ENCODE measurements around the gene LRP1.

LRP1 gene

GRCh38 chr12:57192920-57193319, 64.6 kb downstream of the LRP1 start:
- Histone ChIP-seq H3K4me3 (ENCODE audit: low read depth in 1 of 2, low read length in 2 of 2) (no peak overlapping the region), H3K36me3 (ENCODE audit: control insufficient read depth in 1 of 2, insufficient read depth in 2 of 2, low read length in 2 of 2) (peaks cover 73 to 96% of the 10 kb centered on the region in 2 donors), H3K27ac (ENCODE audit: low read length) (no peak overlapping the region), H3K27me3 (ENCODE audit: low read depth, low read length) (no peaks in the 10 kb centered on the region), H3K4me1 (ENCODE audit: control insufficient read depth in 1 of 2, insufficient read depth in 2 of 2, low read length in 2 of 2) (peaks cover 0 to 14% of the 10 kb centered on the region in 2 donors), H3K9me3 (ENCODE audit: control insufficient read depth in 1 of 2, low read length in 2 of 2) (no peaks in the 10 kb centered on the region)

GRCh38 chr12:57193706-57194245, 65.5 kb downstream of the LRP1 start:
- Histone ChIP-seq H3K4me3 (ENCODE audit: low read depth in 1 of 2, low read length in 2 of 2) (no peak overlapping the region), H3K4me1 (ENCODE audit: control insufficient read depth in 1 of 2, insufficient read depth in 2 of 2, low read length in 2 of 2) (peaks cover 0 to 14% of the 10 kb centered on the region in 2 donors), H3K27me3 (ENCODE audit: low read depth, low read length) (no peaks in the 10 kb centered on the region), H3K27ac (ENCODE audit: low read length) (no peak overlapping the region), H3K9me3 (ENCODE audit: control insufficient read depth in 1 of 2, low read length in 2 of 2) (no peaks in the 10 kb centered on the region), H3K36me3 (ENCODE audit: control insufficient read depth in 1 of 2, insufficient read depth in 2 of 2, low read length in 2 of 2) (peaks cover 76 to 97% of the 10 kb centered on the region in 2 donors)

- no peaks in the 10 kb centered on the region for H3K27me3 ChIP-seq (ENCODE audit: low read depth, low read length)
- H3K36me3 ChIP-seq (ENCODE audit: control insufficient read depth in 1 of 2, insufficient read depth in 2 of 2, low read length in 2 of 2): peaks cover 76 to 97% of the 10 kb centered on the region in 2 donors
- H3K27ac ChIP-seq (ENCODE audit: low read length): no peak overlapping the region
- H3K9me3 ChIP-seq (ENCODE audit: control insufficient read depth in 1 of 2, low read length in 2 of 2): no peaks in the 10 kb centered on the region
- peaks cover 0 to 14% of the 10 kb centered on the region in 2 donors for H3K4me1 ChIP-seq (ENCODE audit: control insufficient read depth in 1 of 2, insufficient read depth in 2 of 2, low read length in 2 of 2)
- no peak overlapping the region for H3K4me3 ChIP-seq (ENCODE audit: low read depth in 1 of 2, low read length in 2 of 2)
Observed at GRCh38 chr12:57194253-57194652, 66.0 kb downstream of the LRP1 start.

GRCh38 chr12:57195186-57195585, 66.9 kb downstream of the LRP1 start:
- Histone ChIP-seq H3K9me3 (ENCODE audit: control insufficient read depth in 1 of 2, low read length in 2 of 2) (no peaks in the 10 kb centered on the region), H3K4me3 (ENCODE audit: low read depth in 1 of 2, low read length in 2 of 2) (no peak overlapping the region), H3K4me1 (ENCODE audit: control insufficient read depth in 1 of 2, insufficient read depth in 2 of 2, low read length in 2 of 2) (peaks cover 0 to 9% of the 10 kb centered on the region in 2 donors), H3K27ac (ENCODE audit: low read length) (no peak overlapping the region), H3K36me3 (ENCODE audit: control insufficient read depth in 1 of 2, insufficient read depth in 2 of 2, low read length in 2 of 2) (peaks cover 75 to 100% of the 10 kb centered on the region in 2 donors), H3K27me3 (ENCODE audit: low read depth, low read length) (no peaks in the 10 kb centered on the region)

- Histone ChIP-seq H3K27me3 (ENCODE audit: low read depth, low read length) (no peaks in the 10 kb centered on the region), H3K9me3 (ENCODE audit: control insufficient read depth in 1 of 2, low read length in 2 of 2) (no peaks in the 10 kb centered on the region), H3K4me3 (ENCODE audit: low read depth in 1 of 2, low read length in 2 of 2) (no peak overlapping the region), H3K36me3 (ENCODE audit: control insufficient read depth in 1 of 2, insufficient read depth in 2 of 2, low read length in 2 of 2) (peaks cover 76 to 99% of the 10 kb centered on the region in 2 donors), H3K4me1 (ENCODE audit: control insufficient read depth in 1 of 2, insufficient read depth in 2 of 2, low read length in 2 of 2) (peaks cover 0 to 4% of the 10 kb centered on the region in 2 donors), H3K27ac (ENCODE audit: low read length) (no peak overlapping the region)
Observed at GRCh38 chr12:57195611-57196371, 67.5 kb downstream of the LRP1 start.

- Histone ChIP-seq H3K4me1 (ENCODE audit: control insufficient read depth in 1 of 2, insufficient read depth in 2 of 2, low read length in 2 of 2) (peaks cover 0 to 4% of the 10 kb centered on the region in 2 donors), H3K9me3 (ENCODE audit: control insufficient read depth in 1 of 2, low read length in 2 of 2) (no peaks in the 10 kb centered on the region), H3K27me3 (ENCODE audit: low read depth, low read length) (no peaks in the 10 kb centered on the region), H3K4me3 (ENCODE audit: low read depth in 1 of 2, low read length in 2 of 2) (no peak overlapping the region), H3K36me3 (ENCODE audit: control insufficient read depth in 1 of 2, insufficient read depth in 2 of 2, low read length in 2 of 2) (peaks cover 78 to 99% of the 10 kb centered on the region in 2 donors), H3K27ac (ENCODE audit: low read length) (no peak overlapping the region)
Observed at GRCh38 chr12:57196439-57196838, 68.2 kb downstream of the LRP1 start.

- peaks cover 0 to 4% of the 10 kb centered on the region in 2 donors for H3K4me1 ChIP-seq (ENCODE audit: control insufficient read depth in 1 of 2, insufficient read depth in 2 of 2, low read length in 2 of 2)
- H3K9me3 ChIP-seq (ENCODE audit: control insufficient read depth in 1 of 2, low read length in 2 of 2): no peaks in the 10 kb centered on the region
- H3K36me3 ChIP-seq (ENCODE audit: control insufficient read depth in 1 of 2, insufficient read depth in 2 of 2, low read length in 2 of 2): peaks cover 76 to 99% of the 10 kb centered on the region in 2 donors
Observed at GRCh38 chr12:57196956-57197355, 68.7 kb downstream of the LRP1 start.

GRCh38 chr12:57198329-57198728, 70.0 kb downstream of the LRP1 start:
- no peaks in the 10 kb centered on the region for H3K9me3 ChIP-seq (ENCODE audit: control insufficient read depth in 1 of 2, low read length in 2 of 2)
- H3K4me1 ChIP-seq (ENCODE audit: control insufficient read depth in 1 of 2, insufficient read depth in 2 of 2, low read length in 2 of 2): peaks cover 0 to 4% of the 10 kb centered on the region in 2 donors
- H3K27me3 ChIP-seq (ENCODE audit: low read depth, low read length): no peaks in the 10 kb centered on the region
- no peak overlapping the region for H3K4me3 ChIP-seq (ENCODE audit: low read depth in 1 of 2, low read length in 2 of 2)
- peaks cover 72 to 98% of the 10 kb centered on the region in 2 donors for H3K36me3 ChIP-seq (ENCODE audit: control insufficient read depth in 1 of 2, insufficient read depth in 2 of 2, low read length in 2 of 2)
- H3K27ac ChIP-seq (ENCODE audit: low read length): no peak overlapping the region

More at GRCh38 chr12:57196956-57197355, 68.7 kb downstream of the LRP1 start:
- Histone ChIP-seq H3K27me3 (ENCODE audit: low read depth, low read length) (no peaks in the 10 kb centered on the region), H3K4me3 (ENCODE audit: low read depth in 1 of 2, low read length in 2 of 2) (no peak overlapping the region), H3K27ac (ENCODE audit: low read length) (no peak overlapping the region)

GRCh38 chr12:57199191-57199590, 70.9 kb downstream of the LRP1 start:
- H3K36me3 ChIP-seq (ENCODE audit: control insufficient read depth in 1 of 2, insufficient read depth in 2 of 2, low read length in 2 of 2): peaks cover 76 to 98% of the 10 kb centered on the region in 2 donors
- no peaks in the 10 kb centered on the region for H3K27me3 ChIP-seq (ENCODE audit: low read depth, low read length)
- H3K4me1 ChIP-seq (ENCODE audit: control insufficient read depth in 1 of 2, insufficient read depth in 2 of 2, low read length in 2 of 2): peaks cover 0 to 4% of the 10 kb centered on the region in 2 donors
- no peak overlapping the region for H3K27ac ChIP-seq (ENCODE audit: low read length)
- H3K9me3 ChIP-seq (ENCODE audit: control insufficient read depth in 1 of 2, low read length in 2 of 2): no peaks in the 10 kb centered on the region
- no peak overlapping the region for H3K4me3 ChIP-seq (ENCODE audit: low read depth in 1 of 2, low read length in 2 of 2)

- H3K4me3 ChIP-seq (ENCODE audit: low read depth in 1 of 2, low read length in 2 of 2): no peak overlapping the region
- H3K27ac ChIP-seq (ENCODE audit: low read length): no peak overlapping the region
- no peaks in the 10 kb centered on the region for H3K9me3 ChIP-seq (ENCODE audit: control insufficient read depth in 1 of 2, low read length in 2 of 2)
- no peaks in the 10 kb centered on the region for H3K27me3 ChIP-seq (ENCODE audit: low read depth, low read length)
- peaks cover 0 to 4% of the 10 kb centered on the region in 2 donors for H3K4me1 ChIP-seq (ENCODE audit: control insufficient read depth in 1 of 2, insufficient read depth in 2 of 2, low read length in 2 of 2)
- H3K36me3 ChIP-seq (ENCODE audit: control insufficient read depth in 1 of 2, insufficient read depth in 2 of 2, low read length in 2 of 2): peaks cover 74 to 98% of the 10 kb centered on the region in 2 donors
Observed at GRCh38 chr12:57200497-57200896, 72.2 kb downstream of the LRP1 start.

GRCh38 chr12:57201219-57201618, 72.9 kb downstream of the LRP1 start:
- Histone ChIP-seq H3K4me1 (ENCODE audit: control insufficient read depth in 1 of 2, insufficient read depth in 2 of 2, low read length in 2 of 2) (peaks cover 0 to under 1% of the 10 kb centered on the region in 2 donors), H3K9me3 (ENCODE audit: control insufficient read depth in 1 of 2, low read length in 2 of 2) (no peaks in the 10 kb centered on the region), H3K36me3 (ENCODE audit: control insufficient read depth in 1 of 2, insufficient read depth in 2 of 2, low read length in 2 of 2) (peaks cover 74 to 98% of the 10 kb centered on the region in 2 donors), H3K27me3 (ENCODE audit: low read depth, low read length) (no peaks in the 10 kb centered on the region), H3K27ac (ENCODE audit: low read length) (no peak overlapping the region), H3K4me3 (ENCODE audit: low read depth in 1 of 2, low read length in 2 of 2) (no peak overlapping the region)
